Retina (tissue), 1 donor: ENCODE results near the gene SBF2.

ENCODE experiments used
- DNase-seq: peaks from one replicate; pipeline ENCODE4 v3.0.0-alpha.2; 2016

The SBF2 gene

DNA sequence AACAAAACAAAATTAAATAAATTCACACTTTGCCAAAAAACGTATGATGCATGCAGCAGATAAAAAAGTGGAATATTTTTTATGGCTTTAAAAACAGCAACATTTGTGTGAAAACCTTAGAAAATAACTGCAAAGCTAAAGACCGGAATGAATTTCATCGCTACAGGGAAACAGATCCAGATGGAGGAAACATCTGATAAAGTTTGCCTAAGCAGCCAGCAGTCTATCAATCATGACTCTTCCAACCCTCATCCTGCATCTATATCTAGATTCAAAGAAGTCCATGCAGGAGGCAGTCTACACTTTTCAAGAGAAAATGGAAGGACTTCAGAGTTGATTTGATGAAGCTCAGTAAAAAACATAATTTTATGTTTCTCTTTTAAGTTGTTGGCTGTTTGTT is 503.3 kb downstream of the SBF2 start:
- DNase-seq, result no peak

DNA sequence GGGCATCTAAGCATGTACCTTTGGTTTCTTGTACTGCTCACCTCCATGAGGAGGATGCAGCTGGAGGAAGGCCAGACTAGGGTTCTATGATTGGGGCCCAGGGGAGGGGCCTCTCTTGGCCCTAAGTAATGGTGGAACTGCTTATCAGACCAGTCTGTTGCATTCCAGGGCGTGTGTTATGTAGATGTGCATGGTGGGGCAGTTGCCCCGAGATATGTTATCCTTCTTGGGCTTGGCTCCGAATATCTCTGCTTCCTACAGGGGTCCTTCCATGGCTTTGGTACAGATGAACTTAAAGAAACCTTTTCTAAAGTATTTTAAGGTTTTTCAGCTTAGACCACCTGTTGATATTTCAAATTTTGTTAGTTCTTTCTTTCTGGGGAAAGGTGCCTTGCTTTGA is 504.1 kb downstream of the SBF2 start:
- no peak for DNase-seq

DNA sequence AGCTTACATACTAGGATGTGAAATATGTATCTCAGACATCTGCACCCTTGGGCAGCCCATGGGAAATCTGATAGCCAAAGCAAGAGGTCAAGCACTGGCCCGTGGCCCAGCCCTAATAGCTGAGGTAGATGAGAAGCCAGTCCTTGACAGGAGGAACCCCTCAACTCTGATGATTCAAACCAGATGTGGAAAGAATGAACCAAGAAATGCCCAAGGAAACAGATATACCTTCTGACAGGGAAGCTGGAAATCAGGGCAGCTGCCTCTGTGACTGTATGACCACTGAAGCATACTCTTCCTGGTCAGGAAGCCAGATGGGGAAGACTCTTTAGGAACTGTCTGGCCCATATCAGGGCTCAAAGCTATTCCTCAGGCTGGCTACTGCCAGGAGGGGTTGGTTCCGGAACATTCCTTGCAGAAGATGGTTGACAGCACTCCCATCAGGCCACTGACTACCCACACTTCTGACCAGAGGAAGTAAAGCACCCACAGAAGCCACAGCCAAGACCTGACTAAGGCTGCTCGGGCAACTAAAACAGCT is 506.0 kb downstream of the SBF2 start:
- DNase-seq, result no peak

DNA sequence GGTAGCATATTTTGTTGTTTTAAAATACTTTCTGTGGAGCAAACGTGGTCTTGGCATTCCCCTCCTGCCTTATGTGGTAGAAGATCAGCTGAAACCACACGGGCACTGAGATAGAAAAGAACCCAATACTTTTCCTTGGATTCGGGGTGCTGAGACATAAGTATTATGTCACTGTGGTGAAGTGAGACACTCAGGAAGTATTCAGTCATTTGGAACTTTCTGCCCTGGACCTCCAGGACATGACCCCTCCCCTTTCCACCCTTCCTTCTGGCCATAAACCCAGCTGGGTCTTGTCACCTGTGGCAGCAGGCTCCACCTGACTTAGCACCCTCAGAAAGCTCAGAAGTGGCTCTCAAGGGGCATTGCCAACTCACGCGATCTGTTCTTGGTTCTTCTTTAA is 506.8 kb downstream of the SBF2 start:
- no peak for DNase-seq

DNA sequence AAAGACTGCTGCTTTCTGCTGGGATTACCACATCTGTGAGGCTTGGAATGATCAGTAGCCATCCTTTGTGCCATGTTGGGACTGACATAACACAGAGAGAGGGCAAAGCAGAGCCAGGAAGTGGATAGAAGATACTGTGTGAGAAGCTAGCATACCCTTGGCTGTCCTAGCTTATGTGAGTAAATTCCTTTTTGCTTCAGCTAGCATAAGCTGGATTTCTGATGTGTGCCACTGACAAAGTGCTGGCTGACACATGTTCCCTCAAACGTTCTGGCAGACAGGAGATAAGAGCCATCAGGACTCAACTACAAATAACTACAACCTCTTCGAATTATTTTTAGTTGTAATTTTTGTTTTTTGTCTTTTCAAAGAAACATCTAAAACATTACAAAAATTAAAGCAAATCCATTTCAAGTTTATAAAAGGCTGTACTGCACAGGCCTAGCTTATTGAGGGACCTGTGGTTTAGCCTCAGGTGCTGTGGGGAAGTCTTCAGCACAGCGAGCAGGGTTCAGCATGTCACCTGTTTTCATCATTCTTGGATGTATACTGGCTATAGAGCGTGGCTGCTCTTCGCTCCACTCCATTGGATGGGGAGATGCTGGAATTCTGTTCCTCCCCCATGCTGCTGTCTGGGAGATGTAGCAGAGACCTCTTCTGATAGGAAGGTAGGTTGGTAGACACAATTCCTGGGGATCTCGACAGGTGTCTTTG is 509.3 kb downstream of the SBF2 start:
- DNase-seq, result no peak

DNA sequence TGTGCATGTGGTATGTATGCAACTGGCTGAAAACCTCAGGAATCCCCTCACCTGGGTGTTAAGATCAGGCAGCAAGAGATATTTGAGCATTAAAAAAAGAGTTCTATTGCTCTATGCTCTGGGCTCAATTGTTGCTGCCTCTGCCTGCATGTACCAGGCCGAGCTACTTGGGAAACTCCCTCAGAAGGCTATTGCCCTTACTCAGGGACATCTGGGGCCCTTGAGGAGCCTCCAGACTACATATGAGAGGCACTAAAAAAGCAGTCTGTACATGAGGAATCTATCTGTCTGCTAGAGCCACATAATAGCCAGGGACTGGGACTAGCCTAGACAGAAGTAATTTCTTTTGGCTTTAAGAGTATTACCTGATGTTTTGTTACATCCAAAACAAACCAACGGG is 510.0 kb downstream of the SBF2 start:
- no peak for DNase-seq

DNA sequence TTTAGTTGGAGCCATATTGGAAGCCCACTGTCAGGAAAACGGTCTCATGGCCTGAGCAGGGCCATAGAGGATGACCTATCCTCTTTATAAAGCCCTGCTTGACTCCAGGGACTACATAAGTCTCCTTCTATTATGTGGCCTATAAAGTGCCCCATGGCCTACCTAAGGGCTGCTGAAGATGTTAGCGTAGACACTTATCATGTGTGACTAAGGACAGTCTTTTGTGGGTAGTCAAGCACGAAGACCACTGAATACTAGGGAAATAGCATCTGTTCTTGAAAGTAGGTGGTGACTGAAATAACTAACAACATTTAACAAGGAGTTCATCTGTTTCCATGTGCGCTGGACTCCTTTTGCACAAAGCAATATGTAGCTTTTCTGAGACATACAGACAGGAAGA is 513.1 kb downstream of the SBF2 start:
- DNase-seq, result no peak

DNA sequence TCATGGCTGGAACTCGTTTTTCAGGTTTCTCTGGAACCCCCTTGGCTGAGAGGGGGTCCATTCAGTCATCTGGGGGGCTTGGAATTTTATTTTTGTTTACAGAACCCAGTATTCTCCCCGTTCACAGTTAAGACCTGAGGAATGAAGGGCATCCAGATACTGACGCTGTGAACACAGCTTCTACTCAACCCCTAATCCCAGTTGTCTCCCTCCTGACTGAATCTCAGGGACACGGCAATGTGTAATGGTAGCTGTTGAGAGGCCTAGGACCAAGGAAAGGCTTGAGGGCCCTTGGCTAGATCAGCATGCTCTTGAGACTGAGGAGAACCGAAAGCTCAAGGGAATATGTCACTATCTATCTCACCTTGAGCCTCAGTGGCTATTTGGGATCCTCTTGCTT is 516.5 kb downstream of the SBF2 start:
- DNase-seq, result no peak

DNA sequence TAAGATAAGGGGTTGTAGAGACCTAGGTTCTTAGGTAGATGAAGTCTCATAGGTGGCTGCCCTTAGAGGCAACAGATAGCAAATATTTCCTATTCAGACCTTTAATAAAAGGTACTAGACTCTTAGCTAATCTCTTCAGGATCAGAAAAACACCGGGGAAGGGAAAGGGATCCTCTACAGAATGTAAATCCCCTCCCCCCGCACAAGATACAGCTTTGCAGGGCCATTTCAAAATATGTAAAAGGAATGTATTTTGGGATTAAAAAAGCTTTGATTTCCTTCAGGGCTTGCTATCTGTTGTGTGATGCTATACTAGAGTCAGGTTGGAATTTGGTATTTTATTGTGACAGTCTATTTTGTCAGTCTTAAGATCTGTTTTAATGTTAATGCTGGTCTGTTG is 517.0 kb downstream of the SBF2 start:
- DNase-seq, result no peak

DNA sequence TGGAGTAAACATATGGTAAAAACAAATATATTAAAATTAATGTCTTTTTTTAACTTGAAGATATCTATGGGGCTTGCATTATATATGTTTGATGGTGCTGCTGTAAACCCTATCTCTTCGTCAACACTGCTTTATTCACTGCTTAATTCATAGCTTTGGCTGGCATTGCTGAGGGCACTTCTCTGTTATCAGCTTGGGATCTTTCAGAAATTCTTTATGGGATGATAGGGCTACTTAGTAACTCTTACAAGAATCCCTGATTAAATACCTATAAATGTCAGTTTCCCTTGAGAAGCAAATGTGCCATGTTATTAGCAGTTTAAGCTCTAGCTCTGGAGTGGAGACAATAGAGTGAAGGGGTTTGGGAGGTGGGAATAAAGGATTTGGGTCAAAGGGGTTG is 517.8 kb downstream of the SBF2 start:
- no peak for DNase-seq

DNA sequence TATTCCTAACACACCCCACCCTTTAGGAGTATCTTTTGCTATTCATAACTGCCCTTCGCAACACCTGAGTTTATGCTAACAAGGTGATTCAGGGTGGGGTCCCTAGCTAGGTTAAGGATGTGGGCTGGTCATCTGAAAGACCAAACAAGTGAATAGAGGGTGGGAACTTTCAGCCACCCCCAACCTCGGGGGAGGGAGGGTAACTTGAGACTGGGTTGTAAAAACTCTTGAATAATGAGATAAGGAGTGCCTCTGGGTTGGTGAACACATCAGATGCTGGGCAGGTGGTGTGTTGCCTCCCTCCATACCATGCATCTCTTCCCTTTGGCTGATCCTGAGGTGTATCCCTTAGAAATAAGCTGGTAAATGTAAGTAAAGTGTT is 518.6 kb downstream of the SBF2 start:
- DNase-seq, result no peak

DNA sequence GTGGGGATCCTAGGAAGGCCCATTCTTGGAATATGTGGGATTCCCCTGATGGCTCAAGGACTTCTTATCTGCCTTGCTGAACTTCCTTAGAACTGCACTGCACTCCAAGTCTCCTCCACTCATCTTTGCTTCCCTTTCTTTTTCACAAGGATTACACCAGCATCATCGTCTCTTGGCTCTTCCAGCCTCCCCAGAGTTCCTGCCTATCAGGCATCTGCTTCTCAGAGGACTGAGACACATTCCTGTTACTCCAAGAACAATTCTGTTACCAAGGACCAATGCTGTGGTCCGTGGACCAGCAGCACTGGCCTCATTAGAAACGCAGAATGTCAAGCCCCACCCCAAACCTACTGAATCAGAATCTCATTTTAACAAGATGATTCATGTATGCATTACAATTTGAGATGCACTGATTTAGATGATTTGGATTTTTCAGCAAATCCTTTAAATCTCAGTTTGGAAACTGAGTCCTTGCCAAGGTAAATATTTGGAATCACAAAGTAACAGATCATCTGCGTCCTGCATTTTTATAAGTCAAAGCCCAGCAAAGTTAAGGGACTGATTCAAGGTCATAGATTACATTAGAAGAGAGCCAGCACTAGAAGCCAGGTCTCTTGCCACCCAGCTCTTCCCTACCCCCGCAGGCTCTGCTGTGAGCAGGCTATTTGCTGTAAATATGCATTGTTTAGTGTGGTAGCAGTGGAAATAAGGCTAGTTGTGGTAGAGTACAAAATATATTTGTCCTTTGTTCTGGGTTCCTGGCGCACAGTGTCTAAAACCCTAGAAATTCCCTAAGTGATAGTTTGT is 519.2 kb downstream of the SBF2 start:
- no peak for DNase-seq

DNA sequence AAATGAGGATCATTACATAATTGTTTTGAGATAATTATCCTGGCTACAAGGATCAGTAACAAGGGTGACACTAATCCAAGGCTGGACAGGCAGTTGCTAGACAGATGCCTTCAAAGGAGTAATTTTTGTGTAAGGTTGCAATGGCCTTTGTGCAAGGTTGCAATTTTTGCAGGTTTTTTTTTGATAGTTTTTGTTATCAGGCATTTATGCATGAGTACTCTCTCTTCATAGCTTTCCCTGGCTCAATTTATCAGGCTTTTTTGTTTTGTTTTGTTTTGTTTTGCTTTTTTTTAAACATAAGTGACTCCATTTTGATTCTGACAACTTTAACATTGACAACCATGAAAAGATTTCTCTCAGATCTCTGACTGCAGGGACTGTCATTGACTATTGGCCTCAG is 519.9 kb downstream of the SBF2 start:
- DNase-seq, result no peak

DNA sequence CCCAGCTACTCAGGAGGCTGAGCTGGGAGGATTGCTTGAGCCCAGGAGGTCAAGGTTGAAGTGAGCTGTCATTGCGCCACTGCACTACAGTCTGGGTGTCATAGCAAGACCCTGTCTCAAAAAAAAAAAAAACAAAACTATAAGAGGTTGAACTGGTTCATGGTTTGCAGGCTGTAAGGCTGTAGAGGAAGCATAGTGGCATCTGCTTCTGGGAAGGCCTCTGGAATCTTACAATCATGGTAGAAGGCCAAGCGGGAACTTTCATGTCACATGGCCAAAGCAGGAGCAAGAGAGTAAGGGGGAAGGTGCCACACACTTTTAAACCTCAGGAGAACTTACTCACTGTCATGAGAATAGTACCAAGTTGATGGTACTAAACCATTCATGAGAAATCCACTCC is 520.5 kb downstream of the SBF2 start:
- no peak for DNase-seq

DNA sequence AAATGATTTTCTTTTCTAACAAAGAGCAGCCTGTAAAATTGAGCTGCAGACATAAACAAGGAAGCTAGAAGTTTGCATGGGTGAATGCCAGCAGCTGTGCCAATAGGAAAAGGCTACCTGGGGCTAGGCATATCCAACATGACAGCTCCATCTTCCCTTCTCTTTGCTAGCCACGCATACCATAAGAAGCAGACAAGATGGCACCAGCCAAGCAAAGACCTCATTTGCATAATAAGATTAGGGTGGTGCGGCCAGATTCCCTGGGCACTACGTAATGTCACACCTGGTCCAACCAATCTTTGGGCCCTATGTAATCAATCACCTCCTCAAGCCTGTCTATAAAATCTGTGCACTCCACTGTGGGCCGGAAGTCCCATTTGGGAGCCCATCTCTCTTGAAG is 521.8 kb downstream of the SBF2 start:
- no peak for DNase-seq

DNA sequence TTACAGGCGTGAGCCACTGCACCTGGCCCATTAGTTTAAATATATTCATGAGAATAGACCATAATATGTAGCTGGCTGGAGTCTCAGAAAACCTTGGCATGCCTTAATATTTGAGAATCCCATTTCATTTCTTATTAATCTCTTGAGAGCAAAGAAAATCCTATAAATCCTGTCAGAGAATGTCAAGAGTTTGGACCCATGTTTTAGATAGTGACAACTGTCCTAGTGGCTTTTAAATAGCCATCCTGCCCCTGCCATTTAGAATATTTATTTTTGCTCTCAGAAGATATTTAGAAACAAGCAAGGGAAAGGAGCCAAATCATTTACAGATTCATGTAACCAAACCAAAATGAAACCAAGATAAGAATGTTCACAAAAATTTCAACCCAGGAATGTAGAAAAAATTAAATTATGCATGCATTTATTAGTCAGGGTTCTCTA is 522.9 kb downstream of the SBF2 start:
- no peak for DNase-seq

DNA sequence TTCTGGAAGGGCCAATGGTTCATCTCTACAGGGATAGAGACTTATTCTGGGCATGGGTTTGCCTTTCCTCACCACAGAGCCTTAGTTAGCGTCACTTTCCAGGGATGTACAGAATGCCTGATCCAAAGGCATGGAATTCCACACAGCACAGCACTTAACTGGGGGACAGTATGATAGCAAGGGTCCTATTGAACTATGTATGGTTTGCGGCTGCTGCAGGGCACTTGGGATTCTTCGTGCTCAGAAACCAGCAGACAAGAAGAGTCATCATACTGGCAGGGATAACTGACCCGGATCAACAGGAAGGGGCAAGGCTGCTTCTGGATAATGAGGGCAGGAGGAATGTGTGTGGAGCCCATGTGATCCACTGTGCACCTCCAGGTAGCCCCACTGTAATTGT is 524.4 kb downstream of the SBF2 start:
- DNase-seq, result no peak

DNA sequence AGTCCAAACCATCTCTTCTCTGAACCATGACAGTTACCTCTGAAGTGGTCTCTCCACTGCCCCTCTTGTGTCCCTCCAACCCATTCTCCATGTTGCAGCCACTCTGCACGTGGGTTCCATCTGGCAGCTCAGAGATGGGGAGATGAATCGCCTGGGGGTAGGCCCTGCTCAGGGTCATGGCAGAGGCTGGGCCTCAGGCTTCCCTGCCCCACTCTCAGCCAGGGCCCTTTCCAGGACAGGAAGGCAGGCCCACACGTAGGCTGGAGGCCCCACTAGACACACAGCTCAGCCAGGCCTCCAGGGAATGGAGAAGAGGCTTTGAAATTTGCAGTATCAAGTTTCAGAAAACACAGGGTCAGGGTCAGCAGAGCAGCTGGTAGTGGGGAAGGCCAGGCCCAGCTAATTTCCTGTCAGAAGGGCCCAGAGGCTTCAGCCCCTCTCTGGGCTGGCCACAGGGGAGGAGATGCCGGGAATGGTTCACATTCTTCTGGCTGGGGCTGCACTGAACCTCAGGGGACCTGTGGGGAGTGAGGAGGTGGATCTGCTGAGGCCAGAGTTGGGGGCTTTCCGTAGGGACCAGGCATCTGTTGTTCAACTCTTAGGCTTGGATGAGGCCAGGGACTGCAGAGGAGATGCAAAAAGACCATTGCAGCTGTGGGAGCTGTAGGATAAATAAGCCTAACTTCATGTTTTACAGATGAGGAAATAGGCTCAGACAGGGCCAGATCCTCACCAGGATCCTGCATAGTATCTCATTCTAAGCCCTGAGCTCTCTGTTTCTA is 528.5 kb downstream of the SBF2 start:
- DNase-seq, result peak; percentile 47

DNA sequence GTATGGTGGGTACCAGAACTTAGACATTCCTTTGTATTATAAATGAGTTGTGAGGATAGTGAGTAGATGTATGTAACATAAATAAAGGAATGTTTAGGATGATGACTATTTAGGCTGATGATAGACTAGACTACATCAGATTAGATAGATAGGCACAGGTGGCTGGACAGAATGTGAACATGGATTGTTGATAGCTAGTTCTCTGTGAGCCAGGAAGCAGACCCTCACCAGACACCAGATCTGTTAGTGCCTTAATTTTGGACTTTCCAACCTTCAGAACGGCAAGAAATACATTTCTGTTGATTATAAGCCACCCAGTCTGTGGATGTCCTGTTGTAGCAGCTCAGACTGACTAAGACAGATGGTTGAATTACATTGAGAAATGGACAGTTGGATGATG is 530.7 kb downstream of the SBF2 start:
- DNase-seq, result no peak

DNA sequence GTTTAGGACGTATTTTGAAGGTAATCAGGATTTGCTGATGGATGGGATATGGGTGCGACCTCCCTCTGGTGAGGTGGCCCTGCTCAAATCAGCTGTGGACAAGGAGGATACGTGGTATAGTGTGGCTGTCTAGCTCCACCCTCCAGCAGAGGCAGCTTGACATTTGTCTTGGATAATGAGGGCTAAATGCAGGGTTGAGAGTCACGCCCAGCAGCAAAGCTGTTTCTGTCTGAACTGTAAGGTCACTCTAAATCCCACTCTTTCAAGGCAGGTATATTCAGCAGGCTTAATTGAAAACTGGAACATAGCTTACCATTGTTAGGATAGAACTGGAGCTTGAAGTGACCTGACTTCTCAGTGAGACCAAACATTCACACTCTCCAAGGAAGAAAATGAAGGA is 531.5 kb downstream of the SBF2 start:
- no peak for DNase-seq

DNA sequence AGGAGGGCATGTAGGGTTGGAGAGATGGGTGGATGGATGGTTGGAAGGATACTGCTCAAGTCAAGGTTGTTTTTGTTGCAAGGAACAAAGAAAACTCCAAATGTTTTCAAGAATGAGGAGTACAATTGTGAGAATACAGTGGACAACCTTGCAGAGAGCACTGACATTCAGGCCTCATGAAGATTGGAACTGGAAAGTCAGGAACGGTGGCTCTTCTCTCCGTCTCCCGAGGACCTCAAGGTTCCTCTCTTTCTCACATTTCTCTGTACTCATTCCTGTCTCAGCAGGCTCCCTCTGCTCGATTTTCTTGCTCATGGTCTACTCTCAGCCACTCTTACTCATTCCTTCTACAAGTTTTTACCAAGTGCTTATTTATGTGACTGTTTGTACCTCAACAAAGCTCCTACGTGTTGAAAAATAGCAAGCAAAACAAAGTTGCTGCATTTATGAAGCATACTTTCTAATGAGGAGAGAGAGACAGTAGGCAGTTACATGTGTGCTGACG is 532.5 kb downstream of the SBF2 start:
- no peak for DNase-seq

DNA sequence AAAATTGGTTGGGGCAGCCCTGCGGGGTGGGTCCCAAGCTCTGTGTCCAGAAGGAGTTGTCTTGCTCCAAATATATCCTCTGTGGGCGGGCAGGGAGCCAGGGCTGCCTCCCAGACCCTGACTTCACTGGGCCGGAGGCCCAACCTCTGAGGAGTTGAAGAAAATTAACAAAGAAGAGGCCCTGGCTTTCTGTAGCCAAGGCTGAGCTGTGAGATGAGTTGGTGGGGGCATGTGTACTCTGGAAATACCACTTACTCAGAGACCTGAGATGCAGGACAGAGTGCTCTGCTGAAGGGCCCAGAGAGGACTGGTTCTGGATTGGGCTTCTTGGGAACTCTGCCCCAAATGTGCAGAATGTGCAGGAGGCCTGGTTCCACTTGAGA is 533.8 kb downstream of the SBF2 start:
- no peak for DNase-seq

DNA sequence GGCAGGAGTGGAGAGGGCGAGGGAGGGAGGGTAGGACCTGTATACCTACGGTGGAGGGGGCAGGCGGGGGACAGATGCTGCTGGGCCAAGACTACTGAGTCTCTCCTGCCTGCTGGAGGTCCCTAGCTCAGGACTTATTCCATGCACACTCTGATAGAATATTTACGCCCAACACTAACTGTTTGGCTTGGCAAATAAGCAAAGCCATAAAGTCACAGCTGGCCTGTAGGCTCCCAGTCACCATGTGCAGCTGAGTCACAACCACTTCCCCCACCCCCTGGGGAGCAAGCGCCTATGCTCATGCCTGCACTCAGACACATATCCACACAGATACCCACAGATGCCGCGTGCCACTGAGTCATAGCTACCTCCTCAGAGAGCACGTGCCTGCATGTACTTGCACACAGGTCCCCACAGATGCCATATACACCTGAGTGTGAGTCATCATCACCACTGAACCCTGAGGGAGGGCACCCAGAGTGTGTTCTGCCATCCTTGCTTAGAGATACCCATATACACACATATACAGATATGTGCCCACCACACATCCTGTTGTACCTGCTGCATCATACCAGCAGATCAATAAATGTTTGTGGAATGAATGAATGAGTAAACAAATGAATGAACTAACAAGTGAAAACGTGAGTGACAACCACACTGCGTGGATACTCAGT is 534.4 kb downstream of the SBF2 start:
- DNase-seq, result peak; percentile 13
